Measurements from ENCODE around the gene CTSW.
A peak's percentile ranks its signal among the peaks of the same experiment; 100 is the strongest.

Gene CTSW

GRCh38 chr11:65855927-65856363 is 23.7 kb upstream of the CTSW start:
- DNase-seq (ENCODE audit: low read depth), result no peak

- peak; percentile 76 for DNase-seq (ENCODE audit: low read depth)
These were observed 22.7 kb upstream of the CTSW start for GRCh38 chr11:65856689-65857499.

- DNase-seq (ENCODE audit: low read depth), result peak; percentile 48
These were observed 22.2 kb upstream of the CTSW start for GRCh38 chr11:65857500-65857852.

- peak; percentile 96 for DNase-seq (ENCODE audit: low read depth)
These were observed 21.6 kb upstream of the CTSW start, which contains the start of gene CFL1 for GRCh38 chr11:65857853-65858680. CFL1 (minus strand) TSS chr11:65858180; CDS start chr11:65858099, 81 bp downstream.

DNA sequence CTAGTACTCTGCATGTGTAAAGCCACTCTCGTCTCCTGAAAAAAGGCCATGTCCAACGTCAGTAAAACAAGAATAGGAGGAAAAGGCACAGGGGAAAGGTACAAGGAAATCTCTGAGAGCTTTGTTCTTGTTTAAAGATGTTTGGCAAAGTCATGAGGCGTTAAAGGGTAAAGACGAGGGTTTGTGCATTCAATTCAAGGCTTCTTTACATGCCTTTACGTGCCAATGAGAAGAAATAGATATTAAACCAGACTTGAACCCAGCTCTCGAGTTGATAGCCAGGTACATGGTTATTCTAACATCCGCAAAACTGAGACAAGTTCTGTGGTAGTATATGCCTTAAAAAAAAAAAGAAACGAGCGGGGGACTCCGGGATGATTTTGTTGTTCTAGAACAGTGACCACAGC is 21.0 kb upstream of the CTSW start:
- DNase-seq (ENCODE audit: low read depth), result no peak

DNA sequence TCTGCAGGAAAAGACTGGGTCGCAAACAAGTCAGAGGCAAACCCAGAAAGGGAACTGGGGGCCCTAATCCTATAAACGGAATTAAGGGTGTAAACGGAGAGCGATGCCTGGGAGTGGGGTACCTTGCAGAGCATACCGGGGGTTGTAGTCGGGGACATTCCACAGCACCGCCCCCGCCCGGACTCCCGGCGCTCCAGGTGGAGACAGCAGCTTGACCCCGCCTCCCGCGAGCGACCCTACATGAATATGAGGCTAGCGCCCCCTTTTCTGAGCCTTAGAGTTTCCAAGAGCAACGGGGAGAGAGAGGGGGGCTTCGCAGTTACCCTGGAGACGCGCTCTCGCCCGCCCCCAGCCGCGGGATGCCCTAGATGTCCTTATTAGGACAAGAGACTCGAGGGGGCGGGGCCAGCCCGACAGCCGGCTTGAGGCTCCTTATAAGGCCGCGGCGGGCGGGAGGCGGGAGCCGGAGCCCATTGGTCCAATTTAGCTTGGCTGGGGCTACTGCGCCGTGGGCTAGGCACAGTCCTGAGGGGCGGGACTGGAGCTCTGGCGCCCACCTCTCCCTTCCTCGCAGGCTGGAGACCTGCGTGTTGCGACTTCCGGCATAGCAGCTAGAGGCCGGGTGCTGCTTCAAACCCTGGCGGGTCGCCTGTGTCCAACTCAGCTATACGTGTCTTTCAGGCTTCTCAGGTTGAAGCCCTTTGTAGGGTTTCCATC is 20.4 kb upstream of the CTSW start:
- DNase-seq (ENCODE audit: low read depth), result peak; percentile 96

DNA sequence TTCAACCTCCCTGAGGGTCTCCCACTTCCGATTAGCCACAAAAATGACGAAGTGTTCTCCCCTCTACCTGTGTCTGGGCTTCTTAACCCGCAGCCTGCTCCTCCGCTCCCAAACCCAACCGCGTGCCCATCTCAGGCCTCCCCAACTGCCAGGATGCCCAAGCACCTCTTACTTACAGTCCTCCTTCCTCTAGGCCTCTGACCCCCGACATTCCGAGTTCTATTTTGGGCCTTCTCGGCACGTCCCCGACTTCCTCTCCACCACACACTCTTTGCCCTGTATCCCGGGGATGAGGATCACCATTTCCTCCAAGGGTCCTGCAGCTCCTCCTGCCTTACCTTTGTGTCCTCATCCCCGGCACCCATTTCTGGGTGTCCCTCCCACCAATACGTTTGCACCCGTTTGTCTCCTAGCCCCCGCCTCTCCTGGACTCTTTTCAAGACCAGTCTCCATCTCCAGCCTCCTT is 19.8 kb upstream of the CTSW start:
- DNase-seq (ENCODE audit: low read depth), result no peak

DNA sequence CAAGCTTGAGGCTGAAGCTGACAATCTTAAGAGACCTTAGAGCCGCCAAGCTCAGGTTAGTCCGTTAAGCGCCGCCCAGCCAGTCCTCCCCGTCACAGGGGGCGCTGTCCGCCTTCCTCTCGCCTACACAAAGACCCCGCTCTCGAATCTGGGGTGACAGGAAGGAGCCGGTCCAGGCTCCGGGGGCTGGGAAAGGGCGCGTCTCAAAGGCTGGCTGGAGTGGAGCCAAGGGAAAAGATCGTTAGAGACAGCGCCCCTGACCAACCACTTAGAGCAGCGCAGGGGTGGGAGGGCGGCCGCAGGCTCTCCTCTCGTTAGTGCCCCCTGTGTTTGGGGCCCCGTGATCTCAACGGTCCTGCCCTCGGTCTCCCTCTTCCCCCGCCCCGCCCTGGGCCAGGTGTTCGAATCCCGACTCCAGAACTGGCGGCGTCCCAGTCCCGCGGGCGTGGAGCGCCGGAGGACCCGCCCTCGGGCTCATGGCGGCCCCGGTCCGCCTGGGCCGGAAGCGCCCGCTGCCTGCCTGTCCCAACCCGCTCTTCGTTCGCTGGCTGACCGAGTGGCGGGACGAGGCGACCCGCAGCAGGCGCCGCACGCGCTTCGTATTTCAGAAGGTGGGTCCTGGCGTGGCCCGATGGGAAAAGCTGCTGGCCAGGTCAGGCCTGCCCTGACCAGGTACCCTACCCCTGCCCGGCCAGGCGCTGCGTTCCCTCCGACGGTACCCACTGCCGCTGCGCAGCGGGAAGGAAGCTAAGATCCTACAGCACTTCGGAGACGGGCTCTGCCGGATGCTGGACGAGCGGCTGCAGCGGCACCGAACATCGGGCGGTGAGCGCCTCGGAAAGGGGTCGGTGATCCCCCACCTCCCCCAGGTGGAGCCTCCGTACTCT is 19.1 kb upstream of the CTSW start, which contains the start of gene MUS81:
MUS81 (plus strand) TSS at position 156 of the 887 bp plus-strand sequence; CDS start at position 477, 321 bp downstream.
- DNase-seq (ENCODE audit: low read depth), result peak; percentile 92

GRCh38 chr11:65861165-65861505 is 18.5 kb upstream of the CTSW start:
- no peak for DNase-seq (ENCODE audit: low read depth)

GRCh38 chr11:65861533-65862183 is 18.0 kb upstream of the CTSW start:
- DNase-seq (ENCODE audit: low read depth), result no peak

DNA sequence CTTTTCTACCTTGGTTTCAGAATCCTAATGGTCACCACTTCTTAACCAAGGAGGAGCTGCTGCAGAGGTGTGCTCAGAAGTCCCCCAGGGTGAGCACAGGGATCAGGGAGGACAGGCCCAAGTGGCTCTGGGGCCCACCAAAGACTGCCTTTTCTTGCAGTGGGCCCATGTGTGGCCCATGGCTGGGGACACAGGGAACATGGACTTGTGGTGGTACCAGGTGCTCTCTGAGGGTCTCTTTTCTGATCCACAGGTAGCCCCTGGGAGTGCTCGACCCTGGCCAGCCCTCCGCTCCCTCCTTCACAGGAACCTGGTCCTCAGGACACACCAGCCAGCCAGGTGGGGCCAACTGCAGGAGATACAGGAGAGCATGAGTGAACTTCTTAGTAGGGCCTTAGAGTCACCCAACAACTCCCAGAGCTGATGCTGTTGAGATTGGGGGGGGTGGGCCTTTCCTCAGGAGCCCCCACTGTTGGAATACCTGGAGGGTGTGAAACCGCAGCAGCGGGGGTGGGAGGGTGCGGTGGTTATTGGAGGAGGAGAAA is 17.4 kb upstream of the CTSW start:
- DNase-seq (ENCODE audit: low read depth), result no peak

GRCh38 chr11:65862941-65863888 is 16.4 kb upstream of the CTSW start:
- no peak for DNase-seq (ENCODE audit: low read depth)

DNA sequence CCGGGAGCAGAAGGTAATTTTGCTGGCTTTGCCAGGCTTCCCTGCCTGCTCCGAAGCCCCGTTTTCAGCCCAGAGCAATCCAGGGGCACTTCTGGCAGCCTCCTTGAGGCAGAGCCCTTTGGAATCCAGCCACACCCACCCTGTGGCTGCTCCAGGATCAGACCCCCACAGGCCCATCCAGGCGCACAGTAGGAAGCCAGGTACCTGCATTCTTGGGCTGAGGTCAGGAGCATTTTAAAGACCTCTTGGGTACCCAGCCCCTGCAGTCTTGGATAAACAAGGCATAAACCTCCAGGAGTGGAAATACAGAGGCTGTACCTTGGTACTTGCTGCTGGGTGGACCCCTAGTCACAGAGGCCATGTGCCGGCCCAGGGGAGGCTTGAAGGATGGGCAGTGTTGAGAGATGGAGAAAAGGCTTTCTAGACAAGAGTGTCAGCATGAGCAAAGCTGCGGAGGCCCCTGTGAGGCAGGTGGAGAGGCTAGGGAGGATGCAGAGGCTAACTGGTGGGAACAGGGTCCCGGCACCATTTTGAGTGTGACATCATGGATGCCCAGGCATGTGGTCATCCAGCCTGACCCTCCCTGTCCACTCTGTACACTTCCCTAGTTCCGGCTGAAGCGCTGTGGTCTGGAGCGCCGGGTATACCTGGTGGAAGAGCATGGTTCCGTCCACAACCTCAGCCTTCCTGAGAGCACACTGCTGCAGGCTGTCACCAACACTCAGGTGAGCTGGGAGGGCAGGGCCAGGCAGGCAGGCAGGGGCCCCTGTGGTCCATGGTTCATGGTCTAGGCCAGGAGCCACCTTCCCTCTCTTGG is 15.5 kb upstream of the CTSW start:
- no peak for DNase-seq (ENCODE audit: low read depth)

GRCh38 chr11:65864706-65865471 is 14.7 kb upstream of the CTSW start:
- DNase-seq (ENCODE audit: low read depth), result no peak

- DNase-seq (ENCODE audit: low read depth), result no peak
These were observed 14.0 kb upstream of the CTSW start for GRCh38 chr11:65865550-65866172.

DNA sequence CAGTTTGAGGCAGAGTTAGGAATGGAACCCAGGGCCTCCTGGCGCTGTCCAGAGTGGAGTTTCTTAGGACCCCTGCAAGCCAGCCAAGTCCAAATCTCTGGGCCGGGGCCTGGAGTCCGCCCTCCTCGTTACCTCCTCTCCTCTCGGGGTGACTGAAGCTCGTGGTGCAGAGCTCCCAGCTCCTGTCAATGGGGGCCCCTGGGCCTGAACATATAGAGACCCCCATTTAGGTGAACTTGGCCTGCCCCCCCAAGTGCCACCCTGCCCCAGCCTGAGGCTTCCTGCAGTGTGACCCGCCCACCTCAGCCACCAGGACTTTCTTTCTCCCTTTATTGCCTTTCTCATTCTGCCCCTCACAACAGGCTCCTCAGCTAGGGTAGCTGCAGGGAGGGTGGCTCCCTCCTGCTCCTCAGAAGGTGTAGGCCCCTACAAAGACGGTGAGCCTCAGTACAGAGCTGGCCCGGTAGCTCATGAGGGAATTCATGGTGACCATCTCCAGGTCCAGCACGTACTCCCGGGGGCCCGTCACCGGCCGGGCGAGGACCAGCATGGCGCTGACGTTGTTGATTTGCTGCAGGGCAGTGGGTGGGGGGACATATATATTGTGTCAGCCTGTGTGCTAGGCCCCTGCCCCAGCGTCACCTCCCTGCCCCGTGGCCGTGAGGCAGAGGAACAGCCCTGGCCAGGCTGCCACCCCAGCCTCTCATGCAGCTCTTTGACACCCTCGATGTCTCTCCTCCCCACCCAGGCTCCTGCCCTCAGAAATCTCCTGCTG is 12.9 kb upstream of the CTSW start:
- no peak for DNase-seq (ENCODE audit: low read depth)

Measured in stimulated activated CD4-positive, alpha-beta T cell treated with anti-CD3 and anti-CD28 coated beads, Interleukin-2, amount 100 ng/mL, for 4 hours (primary cell).